Peyer's patch (tissue), 4 donors: ENCODE measurements around the gene KIAA2012. TPM values are rescaled to one million over a fixed set of nuclear protein-coding genes. Genes with fewer than 3 reads are reported as not detected.

Experiments used
- DNase-seq, 3 donors: peaks; one replicate each; pipeline ENCODE4 v3.0.0-alpha.2; 2017 to 2019
- H3K27ac ChIP-seq, 4 donors: fragments of 200-600 bp; sonication (generic); one replicate each; pipeline ENCODE4 v1.5.1; 2016 to 2019
- H3K27me3 ChIP-seq, 2 donors: fragments of 200-600 bp; sonication (generic); one replicate each; pipeline ENCODE4 v1.5.1; 2019
- H3K36me3 ChIP-seq, 3 donors: fragments of 200-600 bp; sonication (generic); one replicate each; pipeline ENCODE4 v1.5.1; 2016 to 2019
- H3K4me1 ChIP-seq, 4 donors: fragments of 200-600 bp; sonication (generic); one replicate each; pipeline ENCODE4 v1.5.1; 2016 to 2019
- H3K4me3 ChIP-seq, 4 donors: fragments of 200-600 bp; sonication (generic); 1 replicate in 3 of 4; 2 replicates in 1 of 4; pipeline ENCODE4 v1.5.1; 2016 to 2019; ENCODE audit warnings: mild to moderate bottlenecking in 1 of 4
- H3K9me3 ChIP-seq, 4 donors: fragments of 200-600 bp; sonication (generic); one replicate each; pipeline ENCODE4 v1.5.1; 2016 to 2019; ENCODE audit warnings: mild to moderate bottlenecking in 1 of 4
- CTCF ChIP-seq, 6 experiments: fragments of 450-650 bp in 4 of 6; fragments of 200-600 bp in 2 of 6; sonication (generic) in 1 of 6; IDR thresholded peaks; one replicate each; pipeline ENCODE4 v1.5.1; 2017 to 2019; ENCODE audit warnings: antibody characterized with exemption in 6 of 6, mild to moderate bottlenecking in 3 of 6, moderate library complexity in 1 of 6
- POLR2A ChIP-seq, 2 donors: fragments of 450-650 bp; IDR thresholded peaks; one replicate each; pipeline ENCODE4 v1.5.1; 2017; ENCODE audit warnings: antibody characterized with exemption in 2 of 2, mild to moderate bottlenecking in 2 of 2, moderate library complexity in 2 of 2
- total RNA-seq, 4 donors: library from RNA; depleted of rRNA; stranded (reverse); fragments of >200 nt; gene quantifications; one replicate each; pipeline ENCODE4 v1.1.0, GENCODE V29; 2016

The KIAA2012 gene
- total RNA-seq, 4 donors from 2014 or later: 0.27 TPM; not detected in 3

GRCh38 chr2:202051499-202052161 is 21.4 kb upstream of the KIAA2012 start:
- Histone ChIP-seq H3K4me1 (no peaks in the 10 kb centered on the region), H3K9me3 (no peaks in the 10 kb centered on the region), H3K4me3 (no peak overlapping the region), H3K27me3 (no peaks in the 10 kb centered on the region), H3K36me3 (no peaks in the 10 kb centered on the region), H3K27ac (no peak overlapping the region)
- no peak for DNase-seq
- TF ChIP-seq CTCF (IDR thresholded peaks at IDR 0.05) (no peak), POLR2A (IDR thresholded peaks at IDR 0.05) (no peak)

- Histone ChIP-seq H3K27ac (no peak overlapping the region), H3K36me3 (no peaks in the 10 kb centered on the region), H3K4me3 (no peak overlapping the region), H3K4me1 (no peaks in the 10 kb centered on the region), H3K9me3 (no peaks in the 10 kb centered on the region), H3K27me3 (no peaks in the 10 kb centered on the region)
- TF ChIP-seq POLR2A (IDR thresholded peaks at IDR 0.05): no peak
- TF ChIP-seq CTCF (IDR thresholded peaks at IDR 0.05): no peak
- DNase-seq: no peak
Measured at GRCh38 chr2:202052235-202052634, 20.8 kb upstream of the KIAA2012 start.

GRCh38 chr2:202054679-202055078 is 18.4 kb upstream of the KIAA2012 start:
- H3K27ac ChIP-seq: no peak overlapping the region
- no peak for DNase-seq
- no peaks in the 10 kb centered on the region for H3K9me3 ChIP-seq
- no peaks in the 10 kb centered on the region for H3K4me1 ChIP-seq
- H3K27me3 ChIP-seq: no peaks in the 10 kb centered on the region
- no peaks in the 10 kb centered on the region for H3K36me3 ChIP-seq
- H3K4me3 ChIP-seq: no peak overlapping the region
- no peak for TF ChIP-seq POLR2A (IDR thresholded peaks at IDR 0.05)

GRCh38 chr2:202056611-202057010 is 16.4 kb upstream of the KIAA2012 start:
- H3K4me3 ChIP-seq: no peak overlapping the region
- no peak for TF ChIP-seq POLR2A (IDR thresholded peaks at IDR 0.05)
- peak in 4 of 6 experiments; percentile 9 to 49 (median 39) for TF ChIP-seq CTCF (IDR thresholded peaks at IDR 0.05)
- DNase-seq: no peak
- H3K36me3 ChIP-seq: no peaks in the 10 kb centered on the region
- H3K4me1 ChIP-seq: no peaks in the 10 kb centered on the region
- no peaks in the 10 kb centered on the region for H3K9me3 ChIP-seq
- no peak overlapping the region for H3K27ac ChIP-seq
- H3K27me3 ChIP-seq: no peaks in the 10 kb centered on the region

GRCh38 chr2:202060218-202060617 is 12.8 kb upstream of the KIAA2012 start:
- DNase-seq: no peak
- peak in 2 of 6 experiments; percentile 16 to 18 for TF ChIP-seq CTCF (IDR thresholded peaks at IDR 0.05)
- TF ChIP-seq POLR2A (IDR thresholded peaks at IDR 0.05): no peak
- no peaks in the 10 kb centered on the region for H3K27me3 ChIP-seq
- no peaks in the 10 kb centered on the region for H3K9me3 ChIP-seq
- H3K36me3 ChIP-seq: no peaks in the 10 kb centered on the region
- no peak overlapping the region for H3K27ac ChIP-seq
- H3K4me3 ChIP-seq: no peak overlapping the region
- H3K4me1 ChIP-seq: peaks cover 0 to 5% (median 0%) of the 10 kb centered on the region in 4 donors

- no peak for DNase-seq
- Histone ChIP-seq H3K4me3 (no peak overlapping the region), H3K27me3 (no peaks in the 10 kb centered on the region), H3K4me1 (peaks cover 0 to 5% (median 0%) of the 10 kb centered on the region in 4 donors), H3K27ac (no peak overlapping the region), H3K36me3 (no peaks in the 10 kb centered on the region), H3K9me3 (no peaks in the 10 kb centered on the region)
- no peak for TF ChIP-seq POLR2A (IDR thresholded peaks at IDR 0.05)
- no peak for TF ChIP-seq CTCF (IDR thresholded peaks at IDR 0.05)
Measured at GRCh38 chr2:202061695-202062094, 11.4 kb upstream of the KIAA2012 start.
